ENCODE results near the gene PAK2.

- TF ChIP-seq TAF1 (IDR thresholded peaks at IDR 0.05; ENCODE audit: low read depth, low read length) (no peak), POLR2A (IDR thresholded peaks at IDR 0.05; ENCODE audit: low read depth, low read length) (no peak), POLR2AphosphoS5 (IDR thresholded peaks at IDR 0.05; ENCODE audit: low read depth, low read length) (no peak), POU2F2 (IDR thresholded peaks at IDR 0.05; ENCODE audit: low read depth, low read length) (no peak)
Measured at GRCh38 chr3:196810963-196811581, 71.4 kb downstream of the PAK2 start.
